Inflammatory macrophage treated with lipopolysaccharide for 1 hour (primary cell): ENCODE results near the gene KIAA1755.
"Not testable (repeated sequence)": the region's sequence is repeated elsewhere in the genome, so short reads cannot be mapped to it uniquely, and the experiment has no call there.

Experiments
- DNase-seq, 2 donors: peaks; one replicate each; pipeline ENCODE4 v3.0.0-alpha.2; 2020 to 2022

KIAA1755 gene

DNA sequence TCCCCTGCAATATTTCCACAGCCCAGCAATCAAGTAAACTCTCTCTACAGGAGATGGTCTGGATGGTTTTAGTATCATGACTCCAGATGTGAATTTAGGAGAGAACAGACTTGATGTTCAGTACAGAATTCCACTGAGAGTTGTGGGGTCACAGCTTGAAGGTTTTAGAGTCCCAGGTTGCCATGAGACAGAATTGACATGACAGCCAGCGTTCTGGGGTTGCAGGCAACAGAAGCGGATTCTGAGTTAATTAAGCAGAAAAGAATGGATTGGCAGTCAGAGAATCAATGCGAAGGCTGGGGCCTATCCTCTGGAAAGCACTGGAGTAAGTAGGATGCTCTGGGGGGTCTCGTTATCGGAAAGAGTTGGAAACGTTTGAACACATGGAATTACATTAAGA, 2.4 kb upstream of the KIAA1755 start:
- DNase-seq: no peak

DNA sequence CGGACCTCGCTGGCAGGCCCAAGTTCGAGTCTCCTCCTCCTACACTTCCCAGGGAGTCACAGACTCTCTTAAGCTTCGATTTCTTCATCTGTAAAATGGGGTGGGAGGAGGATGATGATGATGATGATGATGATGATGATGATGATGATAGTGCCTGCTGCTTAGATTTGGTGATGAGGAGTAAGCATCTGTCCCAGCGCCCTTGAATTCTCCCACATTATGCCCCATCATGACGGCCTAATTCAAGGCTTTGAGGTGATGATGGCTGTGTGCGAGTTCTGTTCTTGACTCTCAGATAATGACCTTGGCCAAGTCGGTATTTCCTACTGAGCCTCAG, 487 bp upstream of the KIAA1755 start:
- DNase-seq: no peak

DNA sequence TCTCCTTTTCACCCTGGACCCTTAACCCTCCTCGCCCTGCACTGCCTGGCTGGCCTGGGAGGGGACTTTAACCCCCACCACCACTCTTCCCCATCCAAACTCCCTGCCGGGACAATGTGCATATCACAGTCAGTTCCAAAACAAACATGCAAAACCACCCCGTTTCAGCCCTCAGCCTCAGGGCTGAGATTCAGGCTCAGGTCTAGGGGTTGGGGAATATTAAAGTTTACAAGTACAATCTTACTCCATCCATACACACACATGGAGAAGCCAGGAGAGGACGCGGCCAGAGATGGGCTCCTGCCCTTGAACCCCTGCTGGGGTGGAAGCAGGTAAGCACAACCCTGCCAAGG, 534 bp downstream of the KIAA1755 start:
- no peak for DNase-seq

DNA sequence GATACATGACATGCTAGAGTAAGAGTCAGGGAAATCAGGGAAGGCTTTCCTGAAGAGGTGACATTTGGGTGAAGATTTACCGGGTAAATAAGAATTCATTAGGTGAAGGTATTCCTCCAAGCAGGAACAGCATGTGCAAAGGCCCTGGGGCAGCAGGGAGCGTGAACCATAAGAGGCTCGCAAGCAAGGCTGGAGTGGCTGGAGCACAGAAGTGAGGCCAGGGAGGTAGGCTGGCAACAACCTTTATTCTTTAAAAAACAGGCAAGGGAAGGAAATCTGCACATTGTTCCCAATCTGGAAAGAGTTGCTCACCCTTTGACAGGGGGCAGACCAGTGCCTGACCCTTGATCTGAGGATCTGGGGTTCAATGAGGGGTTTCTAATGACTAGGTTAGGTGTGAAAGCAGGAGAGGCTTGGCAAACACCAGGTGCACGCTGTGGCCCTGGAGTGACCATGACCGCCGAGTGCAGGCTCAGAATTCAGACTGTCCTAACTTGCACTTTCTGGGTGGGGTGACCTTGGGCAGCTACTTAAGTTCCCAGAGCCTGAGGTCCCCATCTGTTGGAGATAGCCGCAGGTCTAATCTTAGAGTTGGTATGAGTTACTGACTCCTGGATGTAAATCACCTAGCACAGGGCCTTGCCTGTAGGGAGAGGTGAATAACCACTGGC, 1.9 kb downstream of the KIAA1755 start:
- DNase-seq: no peak

DNA sequence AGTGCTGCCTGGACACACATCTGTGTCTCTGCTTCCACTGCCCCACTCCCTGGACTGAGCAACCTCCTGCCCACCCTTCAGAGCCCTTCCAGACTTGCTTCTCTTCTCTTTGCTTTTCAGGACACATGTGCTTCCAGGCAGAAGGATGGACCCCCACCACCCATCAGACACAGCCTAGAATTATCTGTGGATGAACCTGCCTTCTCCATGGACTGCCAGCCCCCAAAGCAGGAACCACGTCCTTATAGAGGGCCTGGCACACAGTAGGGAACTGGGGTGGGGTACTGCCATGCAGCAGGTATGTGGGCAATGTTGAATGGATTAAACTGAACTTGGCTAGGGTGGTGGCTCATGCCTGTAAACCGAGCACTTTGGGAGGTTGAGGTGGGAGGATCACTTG, 3.6 kb downstream of the KIAA1755 start:
- DNase-seq: no peak

DNA sequence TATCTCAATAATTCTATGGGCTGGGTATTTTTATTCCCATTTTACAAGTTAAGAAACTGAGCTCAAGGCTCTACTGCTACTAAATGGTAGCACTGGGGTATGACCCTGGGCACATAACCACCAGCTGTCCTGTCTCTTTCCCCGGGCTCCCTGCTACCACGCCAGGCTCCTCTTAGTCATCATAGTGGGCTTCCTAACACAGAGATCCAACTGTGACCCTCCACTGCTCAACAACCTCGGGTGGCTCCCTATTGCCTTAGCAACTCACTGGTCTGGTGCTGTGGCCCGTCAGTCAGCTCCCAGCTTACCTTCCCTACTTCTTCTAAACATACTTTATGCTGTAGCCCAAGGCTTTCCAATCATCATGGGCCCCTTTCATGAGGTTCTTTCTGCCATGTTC, 4.5 kb downstream of the KIAA1755 start:
- no peak for DNase-seq

DNA sequence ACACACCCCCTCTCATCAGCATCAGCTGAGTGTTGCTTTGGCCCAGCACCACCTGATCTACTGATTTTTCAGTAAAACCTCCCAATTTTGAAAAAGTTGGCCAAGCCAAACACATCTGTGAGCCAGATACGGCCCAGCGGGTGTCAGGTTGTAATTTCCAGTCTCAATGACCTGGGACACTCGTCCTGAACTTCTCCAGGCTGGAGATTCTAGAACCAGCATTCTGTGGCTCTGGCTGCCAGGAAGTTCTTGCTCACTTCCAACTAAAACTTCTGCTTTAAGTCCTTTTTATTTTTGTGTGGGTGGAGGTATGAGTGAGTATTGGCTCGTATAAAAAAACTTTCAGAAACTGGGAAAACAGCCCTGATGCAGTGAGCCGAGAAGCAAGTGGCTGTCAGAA, 5.1 kb downstream of the KIAA1755 start:
- peak; percentile 66 to 72 for DNase-seq

DNA sequence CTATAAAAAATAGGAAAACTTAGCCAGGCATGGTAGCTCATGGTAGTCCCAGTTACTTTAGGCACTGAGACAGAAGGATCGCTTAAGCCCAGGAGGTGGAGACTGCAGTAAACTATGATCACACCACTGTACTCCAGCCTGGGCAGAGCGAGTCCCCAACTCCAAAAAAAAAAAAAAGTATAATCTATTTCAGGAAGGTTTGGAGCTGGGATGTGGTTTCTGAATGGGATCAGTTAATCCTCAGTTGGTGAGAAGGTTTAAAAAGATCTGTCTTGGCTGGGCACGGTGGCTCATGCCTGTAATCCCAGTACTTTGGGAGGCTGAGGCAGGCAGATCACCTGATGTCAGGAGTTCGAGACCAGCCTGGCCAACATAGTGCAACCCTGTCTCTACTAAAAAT, 5.9 kb downstream of the KIAA1755 start:
- not testable (repeated sequence) for DNase-seq

DNA sequence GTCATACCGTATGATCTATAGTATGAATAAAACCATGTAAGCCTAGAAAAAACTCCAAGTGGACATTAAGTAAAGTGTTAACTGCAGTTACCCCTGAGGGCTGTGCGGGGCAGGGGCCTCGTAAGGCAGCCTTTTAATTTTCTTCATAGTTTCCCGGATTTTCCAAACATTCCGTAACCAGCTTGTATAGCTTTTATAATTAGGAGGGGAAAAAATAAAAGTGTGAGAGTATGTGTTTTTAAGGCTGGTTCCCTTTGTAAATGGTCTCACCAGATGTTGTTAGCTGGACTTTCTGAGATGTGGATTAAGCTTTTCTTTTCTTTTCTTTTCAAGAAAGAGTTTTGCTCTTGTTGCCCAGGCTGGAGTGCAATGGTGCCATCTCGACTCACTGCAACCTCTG, 7.0 kb downstream of the KIAA1755 start:
- no peak for DNase-seq

DNA sequence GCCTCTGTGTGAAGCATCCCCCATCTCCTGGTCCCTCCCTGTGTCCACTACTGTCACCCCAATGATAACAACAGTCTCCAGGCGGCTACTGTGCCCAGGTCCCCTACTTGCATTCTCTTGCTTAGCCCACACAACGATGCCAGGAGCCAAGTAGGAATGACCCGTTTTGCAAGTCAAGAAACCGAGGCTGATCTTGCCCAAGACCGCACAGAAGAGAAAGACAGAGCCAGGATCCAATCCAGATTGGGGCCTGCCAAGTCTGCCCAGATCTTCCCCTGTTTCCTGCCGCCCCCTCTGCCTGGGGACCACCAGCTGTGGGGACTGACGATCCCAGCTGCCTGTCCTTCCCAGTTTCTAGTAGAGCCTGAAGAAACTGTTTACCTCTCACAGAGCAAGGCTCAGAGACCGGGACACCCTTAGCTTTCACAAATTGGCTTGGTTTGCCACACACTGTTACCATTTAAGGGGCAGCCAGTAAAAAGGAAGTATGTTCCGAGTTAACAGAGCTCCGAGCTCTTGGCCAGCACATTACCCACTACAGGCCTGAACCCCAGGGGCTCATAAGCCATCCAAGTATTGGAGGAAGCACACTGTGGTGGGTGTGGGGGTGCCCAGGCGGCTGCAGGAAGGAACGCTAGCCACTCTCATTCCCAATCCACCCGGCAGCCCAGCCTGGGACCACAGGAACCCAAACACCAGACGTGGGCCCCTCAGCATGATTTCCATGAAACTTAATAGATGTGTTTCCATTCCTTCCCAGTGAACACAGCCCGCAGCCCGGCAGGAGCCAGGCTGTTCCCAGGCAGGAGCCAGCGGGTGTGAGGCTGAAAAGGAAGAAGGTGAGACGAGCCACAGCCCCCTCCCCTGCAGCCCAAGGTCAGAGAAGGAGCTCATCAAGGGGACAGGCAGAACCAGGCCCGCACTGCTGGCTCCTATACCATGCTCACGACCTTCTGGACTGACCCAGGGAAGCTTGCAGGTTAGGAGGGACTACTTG, 7.9 kb downstream of the KIAA1755 start:
- DNase-seq: no peak

DNA sequence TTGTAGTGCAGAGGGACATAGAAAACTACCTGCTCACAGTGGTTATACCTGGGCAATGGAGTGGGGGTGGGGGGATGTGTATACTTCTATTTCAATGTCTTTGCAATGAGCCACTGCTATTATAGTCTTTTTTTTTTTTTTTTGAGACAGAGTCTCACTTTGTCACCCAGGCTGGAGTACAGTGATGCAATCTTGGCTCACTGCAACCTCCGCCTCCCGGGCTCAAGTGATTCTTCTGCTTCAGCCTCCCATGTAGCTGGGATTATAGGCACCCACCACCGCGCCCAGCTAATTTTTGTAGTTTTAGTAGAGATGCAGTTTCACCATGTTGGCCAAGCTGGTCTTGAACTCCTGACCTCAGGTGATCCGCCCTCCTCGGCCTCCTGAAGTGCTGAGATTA, 9.1 kb downstream of the KIAA1755 start:
- DNase-seq: not testable (repeated sequence)

DNA sequence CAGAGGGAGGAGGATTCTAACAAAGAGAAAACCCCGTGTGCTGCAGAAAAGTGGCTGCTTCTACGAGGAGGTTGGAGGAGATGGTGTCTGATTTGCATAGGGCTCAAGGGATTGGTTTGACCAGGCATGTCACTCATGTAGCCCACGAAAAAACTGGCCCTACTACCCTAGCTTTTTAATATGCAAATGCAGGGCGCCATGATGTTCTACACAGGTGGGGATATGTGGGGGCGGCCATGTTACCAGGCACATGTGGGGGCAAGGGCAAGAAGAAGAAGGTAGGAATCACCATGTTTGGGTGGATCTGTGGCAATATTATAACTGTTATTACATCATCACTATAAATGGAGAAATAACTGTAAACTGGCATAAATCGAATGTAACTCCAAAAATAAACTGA, 9.9 kb downstream of the KIAA1755 start:
- DNase-seq: peak; percentile 35 to 43

DNA sequence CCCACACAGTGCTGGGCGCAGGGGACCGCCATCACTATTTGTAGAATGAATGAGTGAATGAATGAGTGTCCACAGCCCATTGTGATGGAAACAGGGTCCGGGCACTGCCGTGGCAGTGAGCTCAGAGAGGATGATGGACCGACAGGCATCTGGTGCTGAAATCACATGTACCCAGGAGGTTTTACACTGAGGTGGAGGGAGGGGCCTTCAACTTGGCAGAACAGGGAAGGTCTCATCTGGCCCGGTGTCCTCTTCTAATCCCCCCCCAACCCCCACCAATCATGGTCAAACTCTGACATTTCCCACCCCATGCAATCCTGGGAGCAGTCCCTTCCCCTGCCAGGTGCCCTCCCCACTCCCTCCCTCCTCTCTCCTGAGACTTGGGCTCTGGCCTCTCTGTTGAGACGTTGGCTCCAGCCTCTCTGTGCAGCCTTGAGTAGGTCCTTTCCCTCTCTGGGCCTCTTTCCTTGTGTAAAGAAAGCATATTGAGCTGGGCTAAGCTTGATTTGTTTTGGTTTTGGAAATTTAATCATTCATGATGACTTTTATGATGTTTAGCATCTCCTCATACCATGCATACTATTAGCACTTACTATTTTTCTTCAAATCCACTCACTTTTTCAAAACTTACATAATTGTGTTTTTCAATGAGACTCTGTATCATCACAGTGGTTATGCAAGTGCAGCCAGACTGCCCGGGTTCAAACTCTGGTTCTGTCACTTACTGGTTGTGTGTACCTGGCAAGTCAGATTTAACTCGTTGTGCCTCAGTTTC, 10.8 kb downstream of the KIAA1755 start:
- DNase-seq: no peak

DNA sequence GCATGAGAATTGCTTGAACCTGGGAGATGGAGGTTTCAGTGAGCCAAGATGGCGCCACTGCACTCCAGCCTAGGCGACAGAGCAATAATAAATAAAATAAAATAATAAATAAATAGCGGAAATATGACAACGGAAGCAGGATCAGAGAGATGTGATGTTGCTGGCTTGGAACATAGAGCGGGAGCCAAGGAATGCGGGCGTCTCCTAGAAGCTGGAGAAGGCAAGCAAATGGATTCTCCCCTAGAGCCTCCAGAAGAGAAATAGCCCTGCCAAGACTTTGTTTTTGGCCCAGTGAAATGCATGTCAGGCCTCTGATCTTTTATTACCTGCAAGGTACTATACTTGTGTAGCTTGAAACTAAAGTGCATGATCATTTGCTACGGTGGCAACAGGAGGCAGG, 12.4 kb downstream of the KIAA1755 start:
- no peak for DNase-seq

DNA sequence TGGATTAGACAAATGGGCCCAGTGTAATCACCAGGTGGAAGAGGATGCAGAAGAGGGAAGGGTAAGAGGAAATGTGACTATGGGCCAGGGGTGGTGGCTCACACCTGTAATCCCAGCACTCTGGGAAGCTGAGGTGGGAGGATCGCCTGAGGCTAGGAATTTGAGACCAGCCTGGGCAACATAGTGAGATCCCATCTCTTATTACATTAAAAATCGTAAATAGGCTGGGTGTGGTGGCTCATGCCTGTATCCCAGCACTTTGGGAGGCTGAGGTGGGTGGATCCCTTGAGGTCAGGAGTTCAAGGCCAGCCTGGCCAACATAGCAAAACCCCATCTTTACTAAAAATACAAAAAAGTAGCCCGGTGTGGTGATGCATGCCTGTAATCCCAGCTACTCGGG, 12.8 kb downstream of the KIAA1755 start:
- DNase-seq: not testable (repeated sequence)

DNA sequence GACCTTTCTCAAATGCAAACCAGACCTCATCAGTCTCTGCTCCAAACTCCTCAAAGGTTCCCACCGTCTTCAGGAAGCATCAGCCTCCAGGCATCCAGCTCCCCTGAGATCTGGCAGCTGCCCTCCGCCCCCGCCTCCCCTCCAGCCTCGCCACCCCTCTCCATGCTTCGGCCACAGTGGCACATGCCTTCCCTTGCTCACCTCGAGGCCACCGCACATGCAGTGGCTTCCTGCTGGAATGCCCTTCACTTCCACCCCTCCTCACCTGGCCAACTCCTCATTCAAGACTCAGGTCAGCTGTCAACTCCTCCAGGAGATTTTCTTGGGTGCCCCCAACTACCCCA, 13.4 kb downstream of the KIAA1755 start:
- DNase-seq: no peak

DNA sequence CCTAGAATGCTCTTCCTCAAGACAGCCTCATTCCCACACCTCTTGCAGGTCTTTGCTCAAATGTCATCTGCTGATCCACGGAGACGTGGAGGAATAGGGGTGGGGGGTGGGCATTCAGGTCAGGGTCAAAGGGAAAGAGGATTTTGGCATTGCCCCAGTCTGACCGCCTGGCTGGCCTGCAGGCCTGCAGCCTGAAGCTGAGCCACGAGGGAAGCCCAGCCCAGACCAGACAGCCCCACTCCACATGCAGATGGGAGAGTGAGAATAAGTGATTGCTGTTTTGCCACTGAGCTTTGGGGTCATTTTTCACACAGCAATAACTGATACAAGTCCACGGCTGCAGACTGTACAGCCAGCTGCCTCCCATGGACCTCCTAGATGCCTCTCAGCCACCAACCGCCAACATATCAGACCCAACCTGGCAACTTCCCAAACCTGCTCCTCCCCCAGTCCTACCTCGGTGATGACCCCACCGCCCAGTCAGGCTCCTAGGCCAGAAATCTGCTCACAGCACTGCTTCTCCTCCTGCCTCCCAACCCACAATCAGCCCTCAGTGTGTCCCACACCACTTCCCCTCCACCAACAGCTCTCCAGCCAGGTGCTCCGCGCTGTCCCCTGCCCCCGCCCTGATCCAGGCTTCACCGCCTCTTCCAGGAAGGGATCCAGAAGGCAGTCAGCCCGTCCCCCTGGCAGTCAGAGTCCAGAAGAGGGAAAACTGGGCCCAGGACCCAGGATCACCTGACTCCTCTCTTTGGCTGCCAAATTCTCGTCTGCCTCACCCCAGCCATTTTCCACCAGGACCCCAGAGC, 14.0 kb downstream of the KIAA1755 start:
- DNase-seq: no peak

DNA sequence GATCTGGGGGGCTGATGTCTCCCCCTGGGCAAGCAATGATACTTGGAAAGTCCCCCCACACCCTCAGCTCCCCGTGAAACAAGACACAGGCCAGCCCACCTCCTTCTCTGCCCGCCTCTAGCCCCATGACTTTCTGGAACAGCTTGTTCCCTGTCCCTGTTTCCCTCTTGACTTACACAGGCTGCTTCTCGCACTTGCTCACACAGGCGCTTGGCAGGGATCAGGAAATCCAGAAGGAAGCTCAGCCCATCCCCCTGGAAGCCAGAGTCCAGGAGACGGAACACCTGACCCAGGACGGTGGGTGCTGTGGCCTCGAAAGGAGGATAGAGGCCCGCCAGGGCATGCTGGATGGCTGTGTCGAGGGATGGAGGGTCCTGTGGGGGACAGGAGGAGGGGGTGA, 14.8 kb downstream of the KIAA1755 start:
- no peak for DNase-seq

DNA sequence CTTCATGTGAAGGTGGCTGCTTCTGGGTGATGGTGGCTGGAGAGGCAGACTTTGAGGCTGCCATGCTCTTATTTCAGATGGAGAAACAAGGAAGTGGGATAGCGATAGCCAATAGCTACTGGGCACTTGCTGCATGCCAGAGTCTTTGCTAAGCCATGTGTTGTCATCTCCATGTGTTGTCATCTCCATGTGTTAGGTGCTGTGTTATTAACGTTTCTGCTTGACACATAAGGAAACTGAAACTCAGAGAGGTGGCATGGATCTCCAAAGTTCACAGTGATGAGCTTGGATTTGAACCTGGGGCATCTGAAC, 16.9 kb downstream of the KIAA1755 start:
- DNase-seq: no peak

DNA sequence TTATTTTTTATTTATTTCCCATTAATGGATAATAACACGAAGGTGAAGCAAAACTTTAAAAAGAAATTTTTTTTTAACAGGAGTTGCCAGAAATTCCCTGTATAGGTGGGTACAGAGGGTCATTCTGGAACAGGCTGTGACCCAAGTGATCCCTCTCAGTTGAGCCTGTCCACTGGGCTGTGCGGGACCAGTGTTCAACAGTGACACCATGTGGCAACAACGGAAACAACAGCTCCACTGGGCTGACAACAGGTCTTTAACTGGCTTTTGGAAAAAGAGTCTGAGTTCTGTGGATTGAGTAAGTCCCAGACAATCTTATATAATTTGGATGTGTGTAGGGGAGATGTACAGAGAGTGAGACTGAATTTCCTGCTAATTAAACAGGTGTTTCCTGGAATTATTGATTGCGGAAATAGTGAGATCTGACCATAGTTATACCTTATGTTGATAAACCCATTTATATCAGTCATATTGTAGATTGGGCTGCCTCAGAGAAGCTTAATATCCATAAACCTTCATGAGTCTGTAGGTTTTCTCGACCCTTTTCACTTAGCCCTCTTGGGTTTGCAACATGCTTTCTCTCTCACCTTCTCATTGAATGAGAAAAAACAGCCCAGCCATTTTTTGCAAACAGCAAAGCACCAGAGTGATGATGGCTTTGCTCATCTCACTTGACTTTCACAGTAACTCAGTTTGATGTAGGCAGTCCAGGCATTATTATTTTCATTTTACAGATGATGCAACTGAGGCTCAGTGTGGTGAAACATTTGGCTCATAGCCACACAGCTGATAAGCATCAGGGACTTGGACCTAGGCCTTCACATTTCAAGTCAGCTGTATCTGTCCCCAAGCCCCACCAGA, 17.5 kb downstream of the KIAA1755 start:
- peak in 1 of 2 donors; percentile 72 for DNase-seq

DNA sequence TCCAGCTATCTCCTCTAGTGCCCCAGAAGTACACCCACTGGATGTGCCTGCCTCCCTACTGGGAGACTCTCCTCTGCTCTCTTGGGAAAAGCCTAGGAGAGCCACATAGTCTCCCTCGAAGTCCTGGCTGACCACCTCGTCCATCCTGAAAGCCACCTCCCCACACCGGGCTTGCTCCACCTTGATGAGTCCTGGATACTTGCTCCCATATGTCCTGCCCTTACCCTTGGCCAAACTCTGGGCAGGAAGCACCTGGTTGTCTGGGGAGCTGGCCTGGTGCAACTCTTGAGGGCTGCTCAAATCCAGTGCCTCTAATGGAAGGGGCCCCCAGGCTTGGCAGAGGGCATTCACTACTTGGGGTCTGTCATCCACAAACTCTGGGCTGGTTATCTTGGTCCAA, 19.3 kb downstream of the KIAA1755 start:
- DNase-seq: no peak

DNA sequence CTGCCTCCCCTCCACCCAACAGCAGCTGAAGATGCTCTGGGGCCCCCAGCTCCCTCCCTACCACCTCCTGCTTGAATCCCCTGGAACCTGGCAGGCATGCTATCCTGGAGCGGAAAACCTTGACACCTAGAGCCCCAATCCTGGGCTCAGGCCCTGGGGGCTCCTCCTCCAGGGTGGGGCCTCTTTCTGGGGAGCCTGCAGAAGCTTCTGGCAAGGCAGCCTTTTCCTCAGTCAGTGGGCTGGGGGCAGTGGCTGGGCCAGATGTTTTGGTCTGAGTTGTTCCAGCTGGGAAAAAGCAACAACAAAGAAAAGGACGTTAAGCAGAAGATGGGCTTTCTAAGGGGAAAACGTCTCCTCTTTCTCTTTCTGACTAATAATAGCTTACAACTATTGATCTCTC, 21.1 kb downstream of the KIAA1755 start:
- no peak for DNase-seq
